DND-41 (cell line): ENCODE measurements around the gene DPEP1.

Experiments
- EZH2 ChIP-seq: IDR thresholded peaks from 3 replicates; pipeline ENCODE4 v1.6.1; 2012; ENCODE audit warnings: borderline replicate concordance, low read depth, mild to moderate bottlenecking, moderate library complexity, low read length, inconsistent platforms; ENCODE audit not compliant: severe bottlenecking
- TF ChIP-seq, protein P1 (sequence below): IDR thresholded peaks from 2 replicates; pipeline ENCODE4 v1.5.1; 2012; ENCODE audit warnings: borderline replicate concordance, low read length, moderate library complexity, mild to moderate bottlenecking; ENCODE audit not compliant: poor library complexity, severe bottlenecking; ENCODE audit errors: extremely low read depth

DNA sequence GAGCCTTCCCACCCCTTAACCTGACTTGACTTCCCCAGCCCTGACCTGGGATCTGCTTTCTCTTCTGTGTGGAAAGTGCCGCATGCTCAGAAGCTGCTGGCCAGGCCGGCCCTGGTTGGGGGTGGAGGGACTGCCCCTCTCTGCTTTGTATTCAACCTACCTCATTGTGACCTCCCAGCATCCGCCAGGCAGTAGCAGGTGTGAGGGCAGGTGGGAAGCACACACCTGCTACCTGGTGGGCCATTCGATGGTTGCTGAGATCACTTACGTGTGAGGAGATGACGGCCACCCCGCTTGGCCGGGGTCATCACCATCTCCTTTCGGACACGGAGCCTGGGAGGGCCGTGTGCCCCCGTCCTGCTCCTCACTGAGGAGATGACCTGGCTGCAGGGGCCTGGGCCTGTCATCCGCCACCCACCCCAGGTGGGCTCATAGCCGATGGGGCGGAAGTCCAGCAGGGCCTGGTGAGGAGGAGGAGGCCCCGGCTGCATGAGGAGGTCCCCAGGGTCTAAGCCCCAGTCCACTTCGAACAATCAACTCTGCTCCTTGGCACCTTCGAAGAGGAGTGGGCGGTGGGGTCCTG, 30.7 kb upstream of the DPEP1 start:
- TF ChIP-seq, protein P1, sequence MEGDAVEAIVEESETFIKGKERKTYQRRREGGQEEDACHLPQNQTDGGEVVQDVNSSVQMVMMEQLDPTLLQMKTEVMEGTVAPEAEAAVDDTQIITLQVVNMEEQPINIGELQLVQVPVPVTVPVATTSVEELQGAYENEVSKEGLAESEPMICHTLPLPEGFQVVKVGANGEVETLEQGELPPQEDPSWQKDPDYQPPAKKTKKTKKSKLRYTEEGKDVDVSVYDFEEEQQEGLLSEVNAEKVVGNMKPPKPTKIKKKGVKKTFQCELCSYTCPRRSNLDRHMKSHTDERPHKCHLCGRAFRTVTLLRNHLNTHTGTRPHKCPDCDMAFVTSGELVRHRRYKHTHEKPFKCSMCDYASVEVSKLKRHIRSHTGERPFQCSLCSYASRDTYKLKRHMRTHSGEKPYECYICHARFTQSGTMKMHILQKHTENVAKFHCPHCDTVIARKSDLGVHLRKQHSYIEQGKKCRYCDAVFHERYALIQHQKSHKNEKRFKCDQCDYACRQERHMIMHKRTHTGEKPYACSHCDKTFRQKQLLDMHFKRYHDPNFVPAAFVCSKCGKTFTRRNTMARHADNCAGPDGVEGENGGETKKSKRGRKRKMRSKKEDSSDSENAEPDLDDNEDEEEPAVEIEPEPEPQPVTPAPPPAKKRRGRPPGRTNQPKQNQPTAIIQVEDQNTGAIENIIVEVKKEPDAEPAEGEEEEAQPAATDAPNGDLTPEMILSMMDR = no peak
- TF ChIP-seq EZH2 = no peak
